ENCODE data around the gene ANO3.

GRCh38 chr11:26573896-26574295 lies 242.0 kb downstream of the ANO3 start:
- TF ChIP-seq CTCF (conservative IDR thresholded peaks at IDR 0.05) (no peak), EZH2 (IDR thresholded peaks at IDR 0.05; ENCODE audit: low read depth) (no peak)

Data from PC-9 (cell line).